Panc1 (cell line): Measurements from ENCODE around the gene NPM3.

Experiments
- CTCF ChIP-seq: fragments of 450-650 bp; IDR thresholded peaks from 2 replicates; pipeline ENCODE4 v1.5.1; 2017; ENCODE audit warnings: mild to moderate bottlenecking
- POLR2AphosphoS5 ChIP-seq: IDR thresholded peaks from 2 replicates; pipeline ENCODE4 v1.6.1; 2012; ENCODE audit warnings: mild to moderate bottlenecking, low read depth, low read length, moderate library complexity
- SIN3A ChIP-seq: IDR thresholded peaks from 2 replicates; pipeline ENCODE4 v1.6.1; 2012; ENCODE audit warnings: low read depth, mild to moderate bottlenecking, low read length, moderate library complexity, borderline replicate concordance; ENCODE audit not compliant: insufficient read depth

DNA sequence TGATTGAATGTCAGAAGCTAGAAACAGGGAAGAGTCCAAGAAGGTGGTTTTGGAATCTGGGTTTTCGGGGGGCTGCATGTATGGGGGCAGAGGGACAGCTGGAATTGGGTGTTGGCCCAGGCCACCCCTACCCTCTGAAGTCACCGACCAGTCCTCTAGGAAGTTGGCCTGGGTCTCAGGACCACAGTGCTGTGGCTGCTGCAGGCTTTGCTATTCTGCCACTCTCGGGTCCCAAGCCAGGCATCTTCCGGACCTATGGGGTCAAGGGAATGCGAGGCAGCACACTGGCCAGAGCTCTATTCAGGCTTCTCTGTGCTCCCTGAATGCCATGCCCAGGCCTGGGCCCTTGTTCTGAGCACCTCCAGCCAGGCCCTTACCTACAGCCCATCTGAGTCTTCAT lies 20.5 kb downstream of the NPM3 start:
- TF ChIP-seq CTCF = no peak
- no peak for TF ChIP-seq POLR2AphosphoS5
- no peak for TF ChIP-seq SIN3A
